PC-9 (cell line): ENCODE measurements around the gene FAM78B.

Source experiments
- CTCF ChIP-seq: fragments of 200-600 bp; sonication (generic); conservative IDR thresholded peaks from 2 replicates; pipeline ENCODE4 v1.6.1; 2017; ENCODE audit warnings: mixed run types, antibody characterized with exemption, mild to moderate bottlenecking, moderate library complexity
- EZH2 ChIP-seq: fragments of 200-600 bp; sonication (generic); IDR thresholded peaks from 2 replicates; pipeline ENCODE4 v1.8.0; 2017; ENCODE audit warnings: antibody characterized with exemption, low read depth

DNA sequence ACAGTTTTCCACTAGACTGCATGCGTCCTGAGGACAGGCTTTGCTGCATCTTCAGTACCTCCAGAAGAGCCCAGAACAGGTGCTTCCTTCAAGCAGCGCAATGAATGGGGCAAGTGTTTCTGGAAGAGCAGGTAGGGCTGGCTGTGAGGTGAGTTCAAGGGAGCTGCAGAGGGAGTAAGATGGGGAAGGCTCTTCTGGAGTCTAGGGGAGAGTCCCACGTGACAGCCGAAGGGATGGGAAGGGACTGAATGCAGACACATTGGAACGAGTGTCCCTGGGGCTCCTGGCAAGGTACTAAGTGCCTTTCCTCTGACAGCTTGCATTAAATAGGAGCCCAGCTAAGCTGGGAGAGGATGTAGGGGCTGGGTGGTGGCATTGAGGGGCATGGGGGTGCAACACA is 84.2 kb downstream of the FAM78B start:
- TF ChIP-seq CTCF (no peak), EZH2 (no peak)
